H1 (cell line): ENCODE measurements around the gene IGFL2.

Experiments
- CHD2 ChIP-seq: IDR thresholded peaks from 2 replicates; pipeline ENCODE4 v1.6.1; 2012; ENCODE audit warnings: low read length, improper control_type of control experiment
- EZH2 ChIP-seq: fragments of 200-600 bp; sonication (generic); IDR thresholded peaks from 2 replicates; pipeline ENCODE4 v1.7.1; 2012; ENCODE audit warnings: low read depth, mild to moderate bottlenecking, moderate library complexity, low read length, inconsistent platforms; ENCODE audit not compliant: severe bottlenecking
- KDM4A ChIP-seq: IDR thresholded peaks from one replicate; pipeline ENCODE4 v1.7.1; 2012; ENCODE audit warnings: low read depth, mild to moderate bottlenecking, moderate library complexity, low read length, inconsistent platforms; ENCODE audit not compliant: severe bottlenecking
- MAFK ChIP-seq: IDR thresholded peaks from 2 replicates; pipeline ENCODE4 v1.6.1; 2012; ENCODE audit warnings: low read depth, mild to moderate bottlenecking, improper control_type of control experiment, low read length
- POLR2A ChIP-seq, 2 experiments: IDR thresholded peaks; 1 replicate in 1 of 2; 2 replicates in 1 of 2; pipeline ENCODE4 v1.6.1; 2011; ENCODE audit warnings: low read depth in 2 of 2, low read length in 2 of 2, mild to moderate bottlenecking in 2 of 2; ENCODE audit errors: control extremely low read depth in 1 of 2
- RFX5 ChIP-seq: IDR thresholded peaks from 2 replicates; pipeline ENCODE4 v1.6.1; 2011; ENCODE audit warnings: low read depth, low read length, improper control_type of control experiment, borderline replicate concordance
- TCF12 ChIP-seq: IDR thresholded peaks from 2 replicates; pipeline ENCODE4 v1.6.1; 2011; ENCODE audit warnings: low read depth, mild to moderate bottlenecking, low read length
- USF2 ChIP-seq: IDR thresholded peaks from 2 replicates; pipeline ENCODE4 v1.6.1; 2011; ENCODE audit warnings: low read length, improper control_type of control experiment
- TF ChIP-seq, protein P1 (sequence below), 3 experiments: IDR thresholded peaks; 1 replicate in 2 of 3; 2 replicates in 1 of 3; pipeline versions ENCODE4 v1.5.1 to v1.6.1; 2011; ENCODE audit warnings: low read length in 3 of 3, mild to moderate bottlenecking in 3 of 3, inconsistent platforms in 2 of 3, low read depth in 1 of 3, moderate library complexity in 1 of 3; ENCODE audit not compliant: insufficient read depth in 1 of 3; ENCODE audit errors: control extremely low read depth in 1 of 3

GRCh38 chr19:46124638-46125115 is 23.4 kb upstream of the IGFL2 start, which contains the start of gene IGFL3:
- TF ChIP-seq RFX5 (no peak), USF2 (no peak), CHD2 (no peak), TCF12 (no peak), POLR2A (IDR thresholded peaks at IDR 0.05; ENCODE audit: control extremely low read depth in 1 of 2, low read depth in 2 of 2, low read length in 2 of 2) (no peak), EZH2 (no peak), MAFK (no peak), KDM4A (no peak)
- TF ChIP-seq, protein P1, sequence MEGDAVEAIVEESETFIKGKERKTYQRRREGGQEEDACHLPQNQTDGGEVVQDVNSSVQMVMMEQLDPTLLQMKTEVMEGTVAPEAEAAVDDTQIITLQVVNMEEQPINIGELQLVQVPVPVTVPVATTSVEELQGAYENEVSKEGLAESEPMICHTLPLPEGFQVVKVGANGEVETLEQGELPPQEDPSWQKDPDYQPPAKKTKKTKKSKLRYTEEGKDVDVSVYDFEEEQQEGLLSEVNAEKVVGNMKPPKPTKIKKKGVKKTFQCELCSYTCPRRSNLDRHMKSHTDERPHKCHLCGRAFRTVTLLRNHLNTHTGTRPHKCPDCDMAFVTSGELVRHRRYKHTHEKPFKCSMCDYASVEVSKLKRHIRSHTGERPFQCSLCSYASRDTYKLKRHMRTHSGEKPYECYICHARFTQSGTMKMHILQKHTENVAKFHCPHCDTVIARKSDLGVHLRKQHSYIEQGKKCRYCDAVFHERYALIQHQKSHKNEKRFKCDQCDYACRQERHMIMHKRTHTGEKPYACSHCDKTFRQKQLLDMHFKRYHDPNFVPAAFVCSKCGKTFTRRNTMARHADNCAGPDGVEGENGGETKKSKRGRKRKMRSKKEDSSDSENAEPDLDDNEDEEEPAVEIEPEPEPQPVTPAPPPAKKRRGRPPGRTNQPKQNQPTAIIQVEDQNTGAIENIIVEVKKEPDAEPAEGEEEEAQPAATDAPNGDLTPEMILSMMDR (IDR thresholded peaks at IDR 0.05; ENCODE audit: control extremely low read depth in 1 of 3, insufficient read depth in 1 of 3, low read depth in 1 of 3, low read length in 3 of 3), result no peak
